ENCODE data around the gene FTCDNL1. TPM values are rescaled to one million over a fixed set of nuclear protein-coding genes. Genes with fewer than 3 reads are reported as not detected.

The FTCDNL1 gene
- total RNA-seq, 4 donors from 2014 or later = 2.2 to 8.9 (median 3.6) TPM

GRCh38 chr2:199855812-199856211 lies 4.8 kb upstream of the FTCDNL1 start:
- no peak for TF ChIP-seq CTCF (IDR thresholded peaks at IDR 0.05; ENCODE audit: low read depth)

GRCh38 chr2:199851883-199852282 lies 891 bp upstream of the FTCDNL1 start:
- no peak for TF ChIP-seq CTCF (IDR thresholded peaks at IDR 0.05; ENCODE audit: low read depth)

- TF ChIP-seq CTCF (IDR thresholded peaks at IDR 0.05; ENCODE audit: low read depth) = no peak
Observed at GRCh38 chr2:199851501-199851810, 464 bp upstream of the FTCDNL1 start.

GRCh38 chr2:199850218-199850717 lies 724 bp downstream of the FTCDNL1 start:
- TF ChIP-seq CTCF (IDR thresholded peaks at IDR 0.05; ENCODE audit: low read depth) = no peak

- TF ChIP-seq CTCF (IDR thresholded peaks at IDR 0.05; ENCODE audit: low read depth) = no peak
Observed at GRCh38 chr2:199848389-199849130, 2.4 kb downstream of the FTCDNL1 start.

- TF ChIP-seq CTCF (IDR thresholded peaks at IDR 0.05; ENCODE audit: low read depth) = no peak
Observed at GRCh38 chr2:199847181-199847864, 3.7 kb downstream of the FTCDNL1 start.

GRCh38 chr2:199842631-199843395 lies 8.2 kb downstream of the FTCDNL1 start:
- no peak for TF ChIP-seq CTCF (IDR thresholded peaks at IDR 0.05; ENCODE audit: low read depth)

Data from subcutaneous adipose tissue (tissue), 4 donors.